WTC11 (cell line): ENCODE data around the gene PHLDB1. TPM values are rescaled to one million over a fixed set of nuclear protein-coding genes. Genes with fewer than 3 reads are reported as not detected.
A peak's percentile ranks its signal among the peaks of the same experiment; 100 is the strongest.

Experiments used
- ATAC-seq: fragments of 200-7000 bp; cut with Tn5 transposase; 2 replicates; pipeline ENCODE4 v1.10.0; 2021; ENCODE audit warnings: mild to moderate bottlenecking, moderate library complexity
- CTCF ChIA-PET: fragments of 300-600 bp; sonication (Branson Sonifier 250); formaldehyde crosslinking; loops from one replicate; lab custom pipeline; 2021; ENCODE audit warnings: antibody characterized with exemption; lab: Charles Lee
- POLR2A ChIA-PET: fragments of 350-600 bp; sonication (Branson Sonifier 250); formaldehyde crosslinking; loops from one replicate; lab custom pipeline; 2021; ENCODE audit warnings: antibody characterized with exemption; lab: Charles Lee
- DNase-seq: peaks from one replicate; pipeline ENCODE4 v3.0.0; 2021; ENCODE audit warnings: low spot score
- H3K27ac Mint-ChIP-seq: 2 replicates; pipeline ENCODE4 v1.8.0; 2021; ENCODE audit warnings: mixed read lengths
- H3K27me3 Mint-ChIP-seq: 2 replicates; pipeline ENCODE4 v1.8.0; 2021; ENCODE audit warnings: low read depth, mild to moderate bottlenecking, moderate library complexity, mixed read lengths
- H3K36me3 Mint-ChIP-seq: 2 replicates; pipeline ENCODE4 v1.8.0; 2021; ENCODE audit warnings: mixed read lengths
- H3K4me1 Mint-ChIP-seq: 2 replicates; pipeline ENCODE4 v1.8.0; 2022; ENCODE audit warnings: mixed read lengths
- H3K4me3 Mint-ChIP-seq: 2 replicates; pipeline ENCODE4 v1.8.0; 2021; ENCODE audit warnings: mild to moderate bottlenecking, moderate library complexity, mixed read lengths
- H3K9me3 Mint-ChIP-seq: 2 replicates; pipeline ENCODE4 v1.8.0; 2021; ENCODE audit warnings: mixed read lengths
- ARID4B ChIP-seq: sonication (generic); formaldehyde crosslinking; IDR thresholded peaks from 2 replicates; pipeline ENCODE4 v1.8.0; 2023; ENCODE audit warnings: missing genetic modification reagents, mild to moderate bottlenecking, borderline replicate concordance
- CBFB ChIP-seq: sonication (generic); formaldehyde crosslinking; IDR thresholded peaks from 2 replicates; pipeline ENCODE4 v1.8.1; 2022; ENCODE audit warnings: mild to moderate bottlenecking, low read depth, missing genetic modification reagents
- CTCF ChIP-seq: fragments of 200-600 bp; IDR thresholded peaks from 2 replicates; pipeline ENCODE4 v1.8.0; 2022; ENCODE audit warnings: antibody characterized with exemption
- E2F5 ChIP-seq: sonication (generic); formaldehyde crosslinking; IDR thresholded peaks from 2 replicates; pipeline ENCODE4 v1.8.1; 2022; ENCODE audit warnings: mild to moderate bottlenecking, moderate library complexity, missing genetic modification reagents
- ELF4 ChIP-seq: sonication (generic); formaldehyde crosslinking; IDR thresholded peaks from 2 replicates; pipeline ENCODE4 v1.8.1; 2022; ENCODE audit warnings: low read depth, mild to moderate bottlenecking, moderate library complexity, missing genetic modification reagents
- FOXP1 ChIP-seq: sonication (generic); formaldehyde crosslinking; IDR thresholded peaks from 2 replicates; pipeline ENCODE4 v1.8.0; 2022; ENCODE audit warnings: missing genetic modification reagents, mild to moderate bottlenecking, moderate library complexity, borderline replicate concordance
- GABPB1 ChIP-seq: sonication (generic); formaldehyde crosslinking; IDR thresholded peaks from 2 replicates; pipeline ENCODE4 v1.8.1; 2023; ENCODE audit warnings: mild to moderate bottlenecking, missing genetic modification reagents
- HMGA2 ChIP-seq: fragments of 250-450 bp; sonication (Bioruptor Pico); IDR thresholded peaks from 2 replicates; pipeline ENCODE4 v1.4.0; 2021; ENCODE audit warnings: mild to moderate bottlenecking, moderate library complexity
- JAZF1 ChIP-seq: fragments of 250-450 bp; sonication (Bioruptor Pico); IDR thresholded peaks from 2 replicates; pipeline ENCODE4 v1.9.0; 2021; ENCODE audit warnings: moderate library complexity, mild to moderate bottlenecking, inconsistent platforms
- JUN ChIP-seq: sonication (generic); formaldehyde crosslinking; IDR thresholded peaks from 2 replicates; pipeline ENCODE4 v1.8.0; 2023; ENCODE audit warnings: mild to moderate bottlenecking, missing genetic modification reagents
- MYBL2 ChIP-seq: sonication (generic); formaldehyde crosslinking; IDR thresholded peaks from 2 replicates; pipeline ENCODE4 v1.8.1; 2023; ENCODE audit warnings: mild to moderate bottlenecking, moderate library complexity, missing genetic modification reagents
- NFE2L1 ChIP-seq: sonication (generic); formaldehyde crosslinking; IDR thresholded peaks from 2 replicates; pipeline ENCODE4 v1.8.1; 2023; ENCODE audit warnings: missing genetic modification reagents
- NR3C1 ChIP-seq: sonication (generic); formaldehyde crosslinking; conservative IDR thresholded peaks from 2 replicates; pipeline ENCODE4 v1.8.1; 2023; ENCODE audit warnings: low read depth, mild to moderate bottlenecking, missing genetic modification reagents
- SMAD3 ChIP-seq: sonication (generic); formaldehyde crosslinking; IDR thresholded peaks from 2 replicates; pipeline ENCODE4 v1.8.0; 2022; ENCODE audit warnings: missing genetic modification reagents, mild to moderate bottlenecking, borderline replicate concordance
- SMAD4 ChIP-seq: sonication (generic); formaldehyde crosslinking; IDR thresholded peaks from 2 replicates; pipeline ENCODE4 v1.8.0; 2022; ENCODE audit warnings: mild to moderate bottlenecking, missing genetic modification reagents
- TEAD4 ChIP-seq: sonication (generic); formaldehyde crosslinking; IDR thresholded peaks from 2 replicates; pipeline ENCODE4 v1.8.0; 2022; ENCODE audit warnings: mild to moderate bottlenecking, missing genetic modification reagents
- TP53 ChIP-seq: sonication (generic); formaldehyde crosslinking; IDR thresholded peaks from 2 replicates; pipeline ENCODE4 v1.8.1; 2023; ENCODE audit warnings: mild to moderate bottlenecking, missing genetic modification reagents
- ZNF138 ChIP-seq: sonication (generic); formaldehyde crosslinking; conservative IDR thresholded peaks from 2 replicates; pipeline ENCODE4 v1.8.1; 2022; ENCODE audit warnings: mild to moderate bottlenecking, moderate library complexity, missing genetic modification reagents
- ZNF263 ChIP-seq: sonication (generic); formaldehyde crosslinking; IDR thresholded peaks from 2 replicates; pipeline ENCODE4 v1.8.1; 2022; ENCODE audit warnings: low read depth, mild to moderate bottlenecking, moderate library complexity, missing genetic modification reagents
- ZNF512 ChIP-seq: sonication (generic); formaldehyde crosslinking; IDR thresholded peaks from 2 replicates; pipeline ENCODE4 v1.8.1; 2022; ENCODE audit warnings: missing genetic modification reagents, borderline replicate concordance
- total RNA-seq: library from RNA; stranded (reverse); gene quantifications from 3 replicates; pipeline ENCODE4 v1.2.3, GENCODE V29; 2021

The PHLDB1 gene
- total RNA-seq, 1 experiment from 2014 or later: 83.1 TPM

GRCh38 chr11:118629761-118630661 is 22.6 kb downstream of the PHLDB1 start:
- Mint-ChIP-seq H3K27me3 (no peaks in the 10 kb centered on the region), H3K27ac (peak overlapping the region; percentile 55; the same call in 1 of the 2 replicates), H3K9me3 (no peaks in the 10 kb centered on the region), H3K4me1 (peaks cover 20% of the 10 kb centered on the region), H3K4me3 (no peak overlapping the region), H3K36me3 (peaks cover 13% of the 10 kb centered on the region)
- no peak for ATAC-seq
- POLR2A ChIA-PET: interaction anchor here (0.6 kb wide), 1 partner anchor 448 kb away, joined by 4 read pairs; no protein-coding TSS in a partner anchor
- CTCF ChIA-PET: interaction anchor here (1.4 kb wide), 2 partner anchors 20 to 35 kb away, joined by 3 read pairs; no protein-coding TSS in a partner anchor
- TF ChIP-seq NFE2L1 (no peak), ELF4 (CRISPR knock-in tag) (no peak), SMAD3 (CRISPR knock-in tag) (no peak), FOXP1 (CRISPR knock-in tag) (no peak), HMGA2 (CRISPR knock-in tag) (no peak), MYBL2 (no peak), CBFB (CRISPR knock-in tag) (no peak), NR3C1 (CRISPR knock-in tag) (no peak), CTCF (no peak), ARID4B (CRISPR knock-in tag) (no peak), ZNF138 (CRISPR knock-in tag) (no peak), ZNF512 (CRISPR knock-in tag) (no peak), ZNF263 (no peak), SMAD4 (CRISPR knock-in tag) (no peak), TEAD4 (CRISPR knock-in tag) (no peak), TP53 (CRISPR knock-in tag) (no peak), GABPB1 (CRISPR knock-in tag) (no peak), JAZF1 (no peak), E2F5 (no peak), JUN (no peak)
- no peak for DNase-seq
